ENCODE results near the gene DAGLA. TPM values are rescaled to one million over a fixed set of nuclear protein-coding genes. Genes with fewer than 3 reads are reported as not detected.
A peak's percentile ranks its signal among the peaks of the same experiment; 100 is the strongest.

Gene DAGLA
- total RNA-seq, 2 experiments from 2014 or later: 0.52 to 0.73 TPM

- intact Hi-C loops (cut with DNase I, micrococcal nuclease): loop anchor here (5.0 to 10.0 kb wide), 3 partner anchors 172 to 872 kb away; partner anchors contain the start of genes C11orf98 (in 1 of the 2), CSKMT (in 1 of the 2), FTH1 (in 1 of the 2) and SDHAF2 (in 1 of the 2)
- Mint-ChIP-seq H3K4me1 (ENCODE audit: low read depth) (peaks cover 44% of the 10 kb centered on the region), H3K9me3 (no peaks in the 10 kb centered on the region), H3K27ac (peak overlapping the region; percentile 95), H3K4me3 (peak overlapping the region; percentile 94), H3K27me3 (no peaks in the 10 kb centered on the region), H3K36me3 (ENCODE audit: low read depth) (peaks cover 45% of the 10 kb centered on the region)
- TF ChIP-seq CTCF (IDR thresholded peaks at IDR 0.05): no peak
- Histone ChIP-seq H3K27me3 (ENCODE audit: control insufficient read depth in 1 of 2, insufficient read depth in 2 of 2, low read length in 2 of 2) (no peaks in the 10 kb centered on the region), H3K36me3 (ENCODE audit: insufficient read depth, low read length) (peaks cover 36% of the 10 kb centered on the region), H3K4me3 (ENCODE audit: low read length) (peak overlapping the region; percentile 87), H3K9me3 (ENCODE audit: control insufficient read depth in 1 of 2, insufficient read depth in 1 of 2, low read length in 2 of 2) (no peaks in the 10 kb centered on the region), H3K4me1 (ENCODE audit: insufficient read depth, low read length) (peaks cover 34% of the 10 kb centered on the region), H3K27ac (ENCODE audit: low read depth in 1 of 2, low read length in 2 of 2) (peak overlapping the region; percentile 93 to 97)
- ChIA-PET CTCF (interaction anchor here (1.0 to 1.9 kb wide), 3 partner anchors 60 to 315 kb away, joined by 3 to 9 read pairs (median 6); no protein-coding TSS in a partner anchor), POLR2A (interaction anchor here (0.6 to 2.8 kb wide), 9 partner anchors 14 to 578 kb away, joined by 3 to 12 read pairs (median 4); partner anchors contain the start of gene FTH1)
- ATAC-seq (ENCODE audit: poor library complexity) (peak; percentile 13), DNase-seq (no peak)
These were observed 113.1 kb downstream of the DAGLA start for GRCh38 chr11:61793083-61793828.

- H3K4me1 Mint-ChIP-seq (ENCODE audit: low read depth): peaks cover 44% of the 10 kb centered on the region
- H3K36me3 Mint-ChIP-seq (ENCODE audit: low read depth): peaks cover 39% of the 10 kb centered on the region
- H3K4me3 ChIP-seq (ENCODE audit: low read length): peak overlapping the region; percentile 87
- ATAC-seq (ENCODE audit: poor library complexity): no peak
- DNase-seq: no peak
- H3K27ac Mint-ChIP-seq: peak overlapping the region; percentile 95
- no peaks in the 10 kb centered on the region for H3K27me3 ChIP-seq (ENCODE audit: control insufficient read depth in 1 of 2, insufficient read depth in 2 of 2, low read length in 2 of 2)
- no peak for TF ChIP-seq CTCF (IDR thresholded peaks at IDR 0.05)
- peaks cover 31% of the 10 kb centered on the region for H3K36me3 ChIP-seq (ENCODE audit: insufficient read depth, low read length)
- H3K9me3 ChIP-seq (ENCODE audit: control insufficient read depth in 1 of 2, insufficient read depth in 1 of 2, low read length in 2 of 2): no peaks in the 10 kb centered on the region
- CTCF ChIA-PET: interaction anchor here (1.6 kb wide), 2 partner anchors 60 to 105 kb away, joined by 3 read pairs; no protein-coding TSS in a partner anchor
- intact Hi-C loops (cut with DNase I, micrococcal nuclease): loop anchor here (5.0 to 10.0 kb wide), 3 partner anchors 171 to 871 kb away; partner anchors contain the start of genes C11orf98 (in 1 of the 2), CSKMT (in 1 of the 2), FTH1 (in 1 of the 2) and SDHAF2 (in 1 of the 2)
- H3K27ac ChIP-seq (ENCODE audit: low read depth in 1 of 2, low read length in 2 of 2): no peak overlapping the region
- no peaks in the 10 kb centered on the region for H3K27me3 Mint-ChIP-seq
- peak overlapping the region; percentile 78 for H3K4me3 Mint-ChIP-seq
- H3K4me1 ChIP-seq (ENCODE audit: insufficient read depth, low read length): peaks cover 31% of the 10 kb centered on the region
- POLR2A ChIA-PET: interaction anchor here (0.6 to 1.3 kb wide), 2 partner anchors 174 to 577 kb away, joined by 3 to 6 read pairs; partner anchors contain the start of gene FTH1
- H3K9me3 Mint-ChIP-seq: no peaks in the 10 kb centered on the region
These were observed 113.6 kb downstream of the DAGLA start for GRCh38 chr11:61793829-61794204.

GRCh38 chr11:61794579-61794978, 114.4 kb downstream of the DAGLA start:
- ChIA-PET POLR2A (no interaction called here), CTCF (interaction anchor here (1.0 to 1.6 kb wide), 2 partner anchors 104 to 314 kb away, joined by 3 read pairs; no protein-coding TSS in a partner anchor)
- peak overlapping the region; percentile 11 for H3K4me3 Mint-ChIP-seq
- Histone ChIP-seq H3K36me3 (ENCODE audit: insufficient read depth, low read length) (peaks cover 23% of the 10 kb centered on the region), H3K27me3 (ENCODE audit: control insufficient read depth in 1 of 2, insufficient read depth in 2 of 2, low read length in 2 of 2) (no peaks in the 10 kb centered on the region), H3K27ac (ENCODE audit: low read depth in 1 of 2, low read length in 2 of 2) (no peak overlapping the region), H3K9me3 (ENCODE audit: control insufficient read depth in 1 of 2, insufficient read depth in 1 of 2, low read length in 2 of 2) (no peaks in the 10 kb centered on the region), H3K4me1 (ENCODE audit: insufficient read depth, low read length) (peaks cover 31% of the 10 kb centered on the region), H3K4me3 (ENCODE audit: low read length) (no peak overlapping the region)
- DNase-seq (no peak), ATAC-seq (ENCODE audit: poor library complexity) (no peak)
- intact Hi-C loops (cut with DNase I, micrococcal nuclease): loop anchor here (5.0 to 10.0 kb wide), 3 partner anchors 170 to 870 kb away; partner anchors contain the start of genes C11orf98 (in 1 of the 2), CSKMT (in 1 of the 2), FTH1 (in 1 of the 2) and SDHAF2 (in 1 of the 2)
- no peak for TF ChIP-seq CTCF (IDR thresholded peaks at IDR 0.05)
- H3K27ac Mint-ChIP-seq: peak overlapping the region; percentile 47
- H3K4me1 Mint-ChIP-seq (ENCODE audit: low read depth): peaks cover 41% of the 10 kb centered on the region
- no peaks in the 10 kb centered on the region for H3K9me3 Mint-ChIP-seq
- peaks cover 31% of the 10 kb centered on the region for H3K36me3 Mint-ChIP-seq (ENCODE audit: low read depth)
- H3K27me3 Mint-ChIP-seq: no peaks in the 10 kb centered on the region

Data from CD4-positive, alpha-beta T cell (primary cell).